ENCODE measurements around the gene C11orf16. TPM values are rescaled to one million over a fixed set of nuclear protein-coding genes. Genes with fewer than 3 reads are reported as not detected.

The C11orf16 gene
- total RNA-seq, 2 experiments from 2014 or later: not detected

DNA sequence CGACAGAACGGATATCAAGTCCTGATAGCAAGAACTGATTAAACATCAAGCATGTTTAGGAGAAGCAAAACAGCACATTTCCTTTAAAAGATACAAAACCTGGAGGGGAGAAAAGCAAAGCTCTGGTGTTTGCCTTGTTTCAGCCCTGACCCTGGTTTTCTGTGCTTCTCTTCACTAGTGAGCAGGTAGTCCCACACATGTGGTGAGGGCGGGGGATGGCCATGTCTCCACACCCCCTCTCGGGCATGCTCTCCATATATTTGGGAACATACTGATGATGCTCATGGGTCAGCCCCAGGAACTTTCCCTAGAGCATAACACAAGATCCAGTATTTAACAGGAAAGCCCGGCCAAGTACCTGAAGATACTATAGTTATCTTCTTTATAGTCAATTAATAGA lies 10.1 kb downstream of the C11orf16 start:
- peaks cover 38% of the 10 kb centered on the region for H3K36me3 Mint-ChIP-seq (ENCODE audit: low read depth)
- ATAC-seq (ENCODE audit: poor library complexity) (no peak), DNase-seq (no peak)
- H3K27ac Mint-ChIP-seq: no peak overlapping the region
- no peaks in the 10 kb centered on the region for H3K4me1 Mint-ChIP-seq (ENCODE audit: low read depth)
- no peaks in the 10 kb centered on the region for H3K27me3 Mint-ChIP-seq
- H3K9me3 Mint-ChIP-seq: no peaks in the 10 kb centered on the region
- ChIA-PET POLR2A (interaction anchor here (1.0 kb wide), 1 partner anchor 9 kb away, joined by 3 read pairs; no protein-coding TSS in a partner anchor), CTCF (no interaction called here)
- Histone ChIP-seq H3K4me1 (ENCODE audit: insufficient read depth, low read length) (no peaks in the 10 kb centered on the region), H3K9me3 (ENCODE audit: control insufficient read depth in 1 of 2, insufficient read depth in 1 of 2, low read length in 2 of 2) (no peaks in the 10 kb centered on the region), H3K27ac (ENCODE audit: low read depth in 1 of 2, low read length in 2 of 2) (no peak overlapping the region), H3K27me3 (ENCODE audit: control insufficient read depth in 1 of 2, insufficient read depth in 2 of 2, low read length in 2 of 2) (no peaks in the 10 kb centered on the region), H3K4me3 (ENCODE audit: low read length) (no peak overlapping the region), H3K36me3 (ENCODE audit: insufficient read depth, low read length) (peaks cover 30% of the 10 kb centered on the region)
- H3K4me3 Mint-ChIP-seq: no peak overlapping the region
- intact Hi-C loops (cut with DNase I, micrococcal nuclease): no loop called here
- TF ChIP-seq, protein P1, sequence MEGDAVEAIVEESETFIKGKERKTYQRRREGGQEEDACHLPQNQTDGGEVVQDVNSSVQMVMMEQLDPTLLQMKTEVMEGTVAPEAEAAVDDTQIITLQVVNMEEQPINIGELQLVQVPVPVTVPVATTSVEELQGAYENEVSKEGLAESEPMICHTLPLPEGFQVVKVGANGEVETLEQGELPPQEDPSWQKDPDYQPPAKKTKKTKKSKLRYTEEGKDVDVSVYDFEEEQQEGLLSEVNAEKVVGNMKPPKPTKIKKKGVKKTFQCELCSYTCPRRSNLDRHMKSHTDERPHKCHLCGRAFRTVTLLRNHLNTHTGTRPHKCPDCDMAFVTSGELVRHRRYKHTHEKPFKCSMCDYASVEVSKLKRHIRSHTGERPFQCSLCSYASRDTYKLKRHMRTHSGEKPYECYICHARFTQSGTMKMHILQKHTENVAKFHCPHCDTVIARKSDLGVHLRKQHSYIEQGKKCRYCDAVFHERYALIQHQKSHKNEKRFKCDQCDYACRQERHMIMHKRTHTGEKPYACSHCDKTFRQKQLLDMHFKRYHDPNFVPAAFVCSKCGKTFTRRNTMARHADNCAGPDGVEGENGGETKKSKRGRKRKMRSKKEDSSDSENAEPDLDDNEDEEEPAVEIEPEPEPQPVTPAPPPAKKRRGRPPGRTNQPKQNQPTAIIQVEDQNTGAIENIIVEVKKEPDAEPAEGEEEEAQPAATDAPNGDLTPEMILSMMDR (IDR thresholded peaks at IDR 0.05): no peak

DNA sequence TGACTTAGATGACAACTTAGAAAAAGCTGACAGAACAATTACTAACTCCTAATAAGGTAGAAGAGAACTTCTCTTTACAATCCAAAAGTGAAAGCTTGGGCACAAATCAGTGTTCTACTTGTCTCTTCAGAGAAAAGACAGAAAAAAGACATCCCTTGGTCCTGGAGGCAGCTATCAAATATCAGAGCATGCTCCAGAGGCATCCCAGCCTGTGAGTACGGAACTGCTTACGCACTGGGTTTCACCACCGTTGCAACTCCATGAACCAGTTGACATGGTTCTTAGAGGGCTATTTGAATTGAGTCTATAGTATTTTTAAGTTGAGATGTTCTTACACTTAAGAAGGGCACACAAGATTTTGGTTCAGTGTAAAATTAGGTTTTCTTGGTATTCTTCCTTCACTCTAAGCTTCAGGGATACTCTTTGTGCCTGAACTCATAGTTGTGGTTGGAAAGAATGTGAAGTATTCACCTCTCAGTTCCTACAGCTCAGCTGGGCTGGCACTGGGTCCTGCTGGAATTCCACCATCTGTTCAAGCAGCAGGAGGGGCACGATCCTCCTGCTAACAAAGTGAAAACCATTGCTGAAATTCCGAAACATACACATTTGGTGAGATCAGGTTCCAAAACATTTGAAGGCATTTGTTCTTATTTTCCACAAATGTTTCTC lies 15.5 kb downstream of the C11orf16 start:
- peaks cover 23% of the 10 kb centered on the region for H3K4me1 Mint-ChIP-seq (ENCODE audit: low read depth)
- Histone ChIP-seq H3K4me1 (ENCODE audit: insufficient read depth, low read length) (peaks cover 10% of the 10 kb centered on the region), H3K9me3 (ENCODE audit: control insufficient read depth in 1 of 2, insufficient read depth in 1 of 2, low read length in 2 of 2) (no peaks in the 10 kb centered on the region), H3K27me3 (ENCODE audit: control insufficient read depth in 1 of 2, insufficient read depth in 2 of 2, low read length in 2 of 2) (no peaks in the 10 kb centered on the region), H3K4me3 (ENCODE audit: low read length) (no peak overlapping the region), H3K36me3 (ENCODE audit: insufficient read depth, low read length) (peaks cover 24% of the 10 kb centered on the region), H3K27ac (ENCODE audit: low read depth in 1 of 2, low read length in 2 of 2) (no peak overlapping the region)
- POLR2A ChIA-PET: no interaction called here
- H3K4me3 Mint-ChIP-seq: no peak overlapping the region
- intact Hi-C loops (cut with DNase I, micrococcal nuclease): loop anchor here in 1 of 2 experiments (10.0 kb wide), 1 partner anchor 1378 kb away; the partner anchor contains the start of gene SBF2
- ATAC-seq (ENCODE audit: poor library complexity) (no peak), DNase-seq (peak in 1 of 14 experiments; percentile 1)
- H3K9me3 Mint-ChIP-seq: no peaks in the 10 kb centered on the region
- CTCF ChIA-PET: interaction anchor here (1.2 kb wide), 1 partner anchor 221 kb away, joined by 3 read pairs; no protein-coding TSS in a partner anchor
- TF ChIP-seq, protein P1 (IDR thresholded peaks at IDR 0.05): no peak
- peaks cover 32% of the 10 kb centered on the region for H3K36me3 Mint-ChIP-seq (ENCODE audit: low read depth)
- no peaks in the 10 kb centered on the region for H3K27me3 Mint-ChIP-seq
- no peak overlapping the region for H3K27ac Mint-ChIP-seq

DNA sequence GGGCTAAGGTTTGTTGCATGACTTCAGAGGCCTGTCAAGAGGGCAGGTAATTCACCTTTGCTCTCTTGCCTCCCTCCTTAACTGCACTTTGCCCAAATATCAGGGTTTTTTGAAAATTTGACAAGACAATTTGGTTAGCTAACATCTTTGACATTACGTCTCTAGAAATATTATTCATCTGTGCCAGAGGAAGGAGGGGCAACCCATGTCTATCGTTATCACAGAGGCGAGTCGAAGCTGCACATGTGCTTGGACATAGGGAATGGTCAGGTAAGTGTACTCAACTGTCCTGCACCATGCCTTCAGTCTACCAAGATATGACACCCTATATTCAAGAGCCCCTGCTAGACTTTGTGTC lies 18.1 kb downstream of the C11orf16 start:
- peak overlapping the region; percentile 85 for H3K4me3 Mint-ChIP-seq
- ATAC-seq (ENCODE audit: poor library complexity) (no peak), DNase-seq (no peak)
- H3K36me3 ChIP-seq (ENCODE audit: insufficient read depth, low read length): peaks cover 7% of the 10 kb centered on the region
- H3K36me3 Mint-ChIP-seq (ENCODE audit: low read depth): peaks cover 23% of the 10 kb centered on the region
- ChIA-PET POLR2A (interaction anchor here (0.9 to 2.2 kb wide), 5 partner anchors 8 to 232 kb away, joined by 3 to 9 read pairs (median 4); partner anchors contain the start of genes RPL27A, TMEM9B and TRIM66), CTCF (interaction anchor here (0.7 to 2.9 kb wide), 3 partner anchors 45 to 659 kb away, joined by 3 to 14 read pairs (median 7); partner anchors contain the start of gene WEE1)
- H3K9me3 ChIP-seq (ENCODE audit: control insufficient read depth in 1 of 2, insufficient read depth in 1 of 2, low read length in 2 of 2): no peaks in the 10 kb centered on the region
- intact Hi-C loops (cut with DNase I, micrococcal nuclease): loop anchor here (1.0 to 10.0 kb wide), 6 partner anchors 45 to 1380 kb away; partner anchors contain the start of genes RPL27A (in 1 of the 2), SBF2 (in 1 of the 2) and TRIM66 (in 1 of the 2)
- H3K27me3 ChIP-seq (ENCODE audit: control insufficient read depth in 1 of 2, insufficient read depth in 2 of 2, low read length in 2 of 2): no peaks in the 10 kb centered on the region
- no peaks in the 10 kb centered on the region for H3K9me3 Mint-ChIP-seq
- H3K4me3 ChIP-seq (ENCODE audit: low read length): no peak overlapping the region
- H3K27ac ChIP-seq (ENCODE audit: low read depth in 1 of 2, low read length in 2 of 2): no peak overlapping the region
- H3K27ac Mint-ChIP-seq: peak overlapping the region; percentile 92
- peaks cover 31% of the 10 kb centered on the region for H3K4me1 Mint-ChIP-seq (ENCODE audit: low read depth)
- peaks cover 26% of the 10 kb centered on the region for H3K4me1 ChIP-seq (ENCODE audit: insufficient read depth, low read length)
- TF ChIP-seq, protein P1 (IDR thresholded peaks at IDR 0.05): peak; percentile 49
- H3K27me3 Mint-ChIP-seq: no peaks in the 10 kb centered on the region

Data from CD4-positive, alpha-beta T cell (primary cell).